ENCODE data around the gene ACTR3. TPM values are rescaled to one million over a fixed set of nuclear protein-coding genes. Genes with fewer than 3 reads are reported as not detected.

ACTR3 gene
- total and polyA plus RNA-seq, 2 experiments from 2014 or later: 63.7 to 137 TPM

GRCh38 chr2:114010001-114010400 lies 120.1 kb downstream of the ACTR3 start (continued):
- TF ChIP-seq ZNF462 (CRISPR knock-in tag; IDR thresholded peaks at IDR 0.05) (no peak), REST (IDR thresholded peaks at IDR 0.05; ENCODE audit: unreplicated experiment) (no peak), STAT1 (IDR thresholded peaks at IDR 0.05; ENCODE audit: unreplicated experiment) (no peak), JUNB (IDR thresholded peaks at IDR 0.05; ENCODE audit: unreplicated experiment) (no peak), ZNF114 (CRISPR knock-in tag; IDR thresholded peaks at IDR 0.05) (no peak), EZH2 (IDR thresholded peaks at IDR 0.05; ENCODE audit: low read depth, unreplicated experiment) (no peak), POLR2AphosphoS5 (IDR thresholded peaks at IDR 0.05; ENCODE audit: low read depth) (no peak)

All from GM23338 (cell line).